Glutamatergic neuron (in vitro differentiated cells): ENCODE data around the gene GNAQ. TPM values are rescaled to one million over a fixed set of nuclear protein-coding genes. Genes with fewer than 3 reads are reported as not detected.
A peak's percentile ranks its signal among the peaks of the same experiment; 100 is the strongest.
"Not testable (repeated sequence)": the region's sequence is repeated elsewhere in the genome, so short reads cannot be mapped to it uniquely, and the experiment has no call there.

Experiments used
- DNase-seq: peaks from one replicate; pipeline ENCODE4 v3.0.0; 2022
- H3K27ac Mint-ChIP-seq: one replicate; pipeline ENCODE4 v1.8.0; 2020; ENCODE audit warnings: mild to moderate bottlenecking, mixed read lengths, inconsistent platforms; ENCODE audit not compliant: unreplicated experiment
- H3K27me3 Mint-ChIP-seq: one replicate; pipeline ENCODE4 v1.8.0; 2020; ENCODE audit warnings: mild to moderate bottlenecking, moderate library complexity, mixed read lengths, inconsistent platforms; ENCODE audit not compliant: unreplicated experiment
- H3K36me3 Mint-ChIP-seq: one replicate; pipeline ENCODE4 v1.8.0; 2020; ENCODE audit warnings: mild to moderate bottlenecking, mixed read lengths, inconsistent platforms; ENCODE audit not compliant: unreplicated experiment
- H3K4me1 Mint-ChIP-seq: one replicate; pipeline ENCODE4 v1.8.0; 2020; ENCODE audit warnings: mild to moderate bottlenecking, low read depth, mixed read lengths, inconsistent platforms; ENCODE audit not compliant: unreplicated experiment
- H3K4me3 Mint-ChIP-seq: one replicate; pipeline ENCODE4 v1.8.0; 2020; ENCODE audit warnings: mild to moderate bottlenecking, mixed read lengths, inconsistent platforms; ENCODE audit not compliant: unreplicated experiment
- H3K9me3 Mint-ChIP-seq: one replicate; pipeline ENCODE4 v1.8.0; 2020; ENCODE audit warnings: mild to moderate bottlenecking, moderate library complexity, mixed read lengths, inconsistent platforms; ENCODE audit not compliant: unreplicated experiment
- total RNA-seq: library from RNA; stranded (reverse); fragmentation: NEBNext Ultra II Directional; extraction: Animal tissue kit (Norgen Biotek cat#: 25700); gene quantifications from one replicate; pipeline ENCODE4 v1.2.1, GENCODE V29; 2021; ENCODE audit not compliant: unreplicated experiment
- TF ChIP-seq, protein P1 (sequence below): fragments of 200-600 bp; sonication (generic); IDR thresholded peaks from one replicate; pipeline ENCODE4 v1.5.0; 2021; ENCODE audit not compliant: partially characterized antibody, unreplicated experiment

Gene GNAQ
- total RNA-seq, 1 donor from 2014 or later: 72.8 TPM

- no peaks in the 10 kb centered on the region for H3K27me3 Mint-ChIP-seq
- TF ChIP-seq, protein P1, sequence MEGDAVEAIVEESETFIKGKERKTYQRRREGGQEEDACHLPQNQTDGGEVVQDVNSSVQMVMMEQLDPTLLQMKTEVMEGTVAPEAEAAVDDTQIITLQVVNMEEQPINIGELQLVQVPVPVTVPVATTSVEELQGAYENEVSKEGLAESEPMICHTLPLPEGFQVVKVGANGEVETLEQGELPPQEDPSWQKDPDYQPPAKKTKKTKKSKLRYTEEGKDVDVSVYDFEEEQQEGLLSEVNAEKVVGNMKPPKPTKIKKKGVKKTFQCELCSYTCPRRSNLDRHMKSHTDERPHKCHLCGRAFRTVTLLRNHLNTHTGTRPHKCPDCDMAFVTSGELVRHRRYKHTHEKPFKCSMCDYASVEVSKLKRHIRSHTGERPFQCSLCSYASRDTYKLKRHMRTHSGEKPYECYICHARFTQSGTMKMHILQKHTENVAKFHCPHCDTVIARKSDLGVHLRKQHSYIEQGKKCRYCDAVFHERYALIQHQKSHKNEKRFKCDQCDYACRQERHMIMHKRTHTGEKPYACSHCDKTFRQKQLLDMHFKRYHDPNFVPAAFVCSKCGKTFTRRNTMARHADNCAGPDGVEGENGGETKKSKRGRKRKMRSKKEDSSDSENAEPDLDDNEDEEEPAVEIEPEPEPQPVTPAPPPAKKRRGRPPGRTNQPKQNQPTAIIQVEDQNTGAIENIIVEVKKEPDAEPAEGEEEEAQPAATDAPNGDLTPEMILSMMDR: no peak
- no peak for DNase-seq
- H3K27ac Mint-ChIP-seq: no peak overlapping the region
- H3K9me3 Mint-ChIP-seq: peaks cover 3% of the 10 kb centered on the region
- peaks cover 17% of the 10 kb centered on the region for H3K36me3 Mint-ChIP-seq
- peaks cover 2% of the 10 kb centered on the region for H3K4me1 Mint-ChIP-seq
- H3K4me3 Mint-ChIP-seq: no peak overlapping the region
Observed at GRCh38 chr9:77765781-77766259, 265.8 kb downstream of the GNAQ start.

DNA sequence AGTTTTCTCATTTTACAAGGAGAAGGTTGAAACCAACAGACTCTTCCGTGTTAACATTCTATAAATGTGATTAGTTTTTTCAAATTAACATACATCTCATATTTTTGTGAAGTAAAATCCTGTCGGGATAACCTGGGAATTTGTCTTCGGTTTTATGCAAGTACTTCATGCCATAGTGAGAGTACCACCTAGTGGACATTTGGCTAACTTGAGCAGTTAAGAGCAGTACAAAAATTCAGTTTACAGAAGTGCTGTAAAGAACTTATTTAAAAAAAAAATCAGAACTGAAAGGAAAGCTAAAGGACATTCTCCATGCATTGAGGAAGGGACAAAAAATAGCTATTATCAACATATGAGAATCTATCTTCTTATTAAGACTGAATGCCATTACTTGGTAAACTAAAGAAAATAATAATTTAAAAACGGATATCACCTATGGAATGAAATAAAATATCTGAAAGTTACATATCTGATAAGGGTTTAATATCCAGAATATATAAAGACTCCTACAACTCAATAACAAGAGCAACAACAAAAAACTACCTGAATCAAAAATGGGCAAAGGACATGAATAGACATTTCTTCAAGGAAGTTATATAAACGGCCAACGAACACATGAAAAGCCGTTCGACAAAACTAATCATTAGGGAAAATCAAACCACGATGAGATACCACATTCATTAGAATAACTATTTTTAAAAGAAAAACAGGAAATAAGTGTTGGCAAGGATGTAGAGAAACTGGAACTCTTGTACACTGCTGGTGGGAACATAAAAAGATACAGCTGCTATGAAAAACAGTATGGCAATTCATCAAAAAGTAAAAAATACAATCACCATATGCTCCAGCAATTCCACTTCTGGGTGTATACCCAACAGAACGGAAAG lies 266.5 kb downstream of the GNAQ start:
- no peak for DNase-seq
- H3K27ac Mint-ChIP-seq: no peak overlapping the region
- no peak overlapping the region for H3K4me3 Mint-ChIP-seq
- H3K36me3 Mint-ChIP-seq: peaks cover 17% of the 10 kb centered on the region
- no peaks in the 10 kb centered on the region for H3K27me3 Mint-ChIP-seq
- TF ChIP-seq, protein P1: peak; percentile 57
- peaks cover 2% of the 10 kb centered on the region for H3K4me1 Mint-ChIP-seq
- H3K9me3 Mint-ChIP-seq: peaks cover 3% of the 10 kb centered on the region

GRCh38 chr9:77763566-77763965 lies 268.0 kb downstream of the GNAQ start:
- TF ChIP-seq, protein P1: no peak
- H3K27ac Mint-ChIP-seq: peak overlapping the region; percentile 80
- peaks cover 3% of the 10 kb centered on the region for H3K27me3 Mint-ChIP-seq
- H3K4me1 Mint-ChIP-seq: peaks cover 2% of the 10 kb centered on the region
- H3K36me3 Mint-ChIP-seq: peaks cover 21% of the 10 kb centered on the region
- no peak overlapping the region for H3K4me3 Mint-ChIP-seq
- no peak for DNase-seq
- H3K9me3 Mint-ChIP-seq: peaks cover 6% of the 10 kb centered on the region

DNA sequence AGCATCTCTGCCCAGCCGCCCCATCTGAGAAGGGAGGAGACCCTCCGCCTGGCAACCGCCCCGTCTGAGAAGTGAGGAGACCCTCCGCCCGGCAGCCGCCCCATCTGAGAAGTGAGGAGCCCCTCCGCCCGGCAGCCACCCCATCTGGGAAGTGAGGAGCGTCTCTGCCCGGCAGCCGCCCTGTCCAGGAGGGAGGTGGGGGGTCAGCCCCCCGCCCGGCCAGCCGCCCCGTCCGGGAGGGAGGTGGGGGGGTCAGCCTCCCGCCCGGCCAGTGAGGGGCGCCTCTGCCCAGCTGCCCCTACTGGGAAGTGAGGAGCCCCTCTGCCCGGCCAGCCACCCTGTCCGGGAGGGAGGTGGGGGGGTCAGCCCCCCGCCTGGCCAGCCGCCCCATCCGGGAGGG lies 270.7 kb downstream of the GNAQ start:
- H3K27me3 Mint-ChIP-seq, H3K4me1 Mint-ChIP-seq: not testable (repeated sequence)

GRCh38 chr9:77759391-77759790 lies 272.2 kb downstream of the GNAQ start:
- Mint-ChIP-seq H3K4me1 (peaks cover 2% of the 10 kb centered on the region), H3K36me3 (peaks cover 30% of the 10 kb centered on the region), H3K4me3 (no peak overlapping the region), H3K27me3 (peaks cover 4% of the 10 kb centered on the region), H3K9me3 (peaks cover 3% of the 10 kb centered on the region), H3K27ac (no peak overlapping the region)
- no peak for DNase-seq
- TF ChIP-seq, protein P1: no peak

More for the DNA sequence above, 270.7 kb downstream of the GNAQ start:
- not testable (repeated sequence) for H3K4me3 Mint-ChIP-seq, H3K27ac Mint-ChIP-seq, H3K9me3 Mint-ChIP-seq, DNase-seq
- peaks cover 35% of the 10 kb centered on the region for H3K36me3 Mint-ChIP-seq
